Spleen (tissue), 11 donors: ENCODE measurements around the gene KRT40. TPM values are rescaled to one million over a fixed set of nuclear protein-coding genes. Genes with fewer than 3 reads are reported as not detected.

Source experiments
- DNase-seq: peaks from one replicate; pipeline ENCODE4 v3.0.0-alpha.2; 2020
- H3K27ac ChIP-seq, 8 donors: fragments of 200-600 bp; sonication (generic) in 7 of 8; 1 replicate in 4 of 8; 2 replicates in 4 of 8; pipeline versions ENCODE4 v1.5.0 to v1.8.0; 2016 to 2021; ENCODE audit warnings: inconsistent platforms in 4 of 8, mild to moderate bottlenecking in 4 of 8, moderate library complexity in 1 of 8
- H3K27me3 ChIP-seq, 7 donors: fragments of 200-600 bp; sonication (generic) in 6 of 7; replicated peaks in 1 of 7; 1 replicate in 4 of 7; 2 replicates in 3 of 7; pipeline versions ENCODE4 v1.5.0 to v1.8.0; 2016 to 2021; ENCODE audit warnings: inconsistent platforms in 3 of 7, mild to moderate bottlenecking in 1 of 7
- H3K36me3 ChIP-seq, 6 donors: fragments of 200-600 bp; sonication (generic) in 5 of 6; 1 replicate in 4 of 6; 2 replicates in 2 of 6; pipeline versions ENCODE4 v1.5.0 to v1.8.0; 2016 to 2021; ENCODE audit warnings: inconsistent platforms in 2 of 6
- H3K4me1 ChIP-seq, 6 donors: fragments of 200-600 bp; sonication (generic) in 5 of 6; 1 replicate in 3 of 6; 2 replicates in 3 of 6; pipeline versions ENCODE4 v1.5.0 to v1.8.0; 2016 to 2021; ENCODE audit warnings: inconsistent platforms in 3 of 6
- H3K4me3 ChIP-seq, 8 donors: fragments of 200-600 bp; sonication (generic) in 7 of 8; 1 replicate in 4 of 8; 2 replicates in 4 of 8; pipeline versions ENCODE4 v1.5.0 to v1.8.0; 2016 to 2021; ENCODE audit warnings: inconsistent platforms in 4 of 8, mild to moderate bottlenecking in 4 of 8, moderate library complexity in 2 of 8
- H3K9me3 ChIP-seq, 8 donors: fragments of 200-600 bp; sonication (generic) in 7 of 8; 1 replicate in 4 of 8; 2 replicates in 4 of 8; pipeline versions ENCODE4 v1.5.0 to v1.8.0; 2016 to 2021; ENCODE audit warnings: inconsistent platforms in 4 of 8
- POLR2A ChIP-seq, 3 donors: fragments of 450-650 bp; IDR thresholded peaks; one replicate each; pipeline ENCODE4 v1.5.1; 2017; ENCODE audit warnings: antibody characterized with exemption in 3 of 3, mild to moderate bottlenecking in 1 of 3
- POLR2AphosphoS5 ChIP-seq, 3 donors: sonication (generic); formaldehyde crosslinking; IDR thresholded peaks; one replicate each; pipeline ENCODE4 v1.5.1; 2017; ENCODE audit warnings: antibody characterized with exemption in 3 of 3
- WGBS, 5 donors: extraction: QIAGEN DNeasy Blood & Tissue Kit in 3 of 5; methylation state at CpG; one replicate each; pipeline versions ENCODE4 v1.1.5 to v1.1.7; 2013 to 2018; 5-methylcytosine and 5-hydroxymethylcytosine counted together
- intact Hi-C: fragments of 100-400 bp; cut with DNase I; formaldehyde crosslinking; loops from one replicate; pipeline ENCODE4 v1.15.0; 2023; ENCODE audit warnings: low total_unique reads
- polyA plus RNA-seq, 3 donors: library from polyadenylated mRNA; stranded (reverse); fragments of 200-250 nt; gene quantifications; one replicate each; pipeline ENCODE4 v1.2.1, GENCODE V29; 2013
- total RNA-seq, 7 donors: library from RNA; depleted of rRNA in 3 of 7; stranded (reverse); fragments of >200 nt in 3 of 7; fragmentation: NEBNext Ultra II Directional in 4 of 7; extraction: Animal tissue kit (Norgen Biotek cat#: 25700) in 4 of 7; gene quantifications; one replicate each; pipeline versions ENCODE4 v1.1.0 to v1.2.1, GENCODE V29; 2016 to 2021
- TF ChIP-seq, protein P1 (sequence below), 11 experiments: fragments of 200-600 bp in 7 of 11; fragments of 450-650 bp in 4 of 11; sonication (generic) in 4 of 11; IDR thresholded peaks in 8 of 11; conservative IDR thresholded peaks in 3 of 11; 1 replicate in 7 of 11; 2 replicates in 4 of 11; pipeline versions ENCODE4 v1.4.0 to v1.8.0; 2016 to 2021; ENCODE audit warnings: antibody characterized with exemption in 11 of 11, inconsistent platforms in 4 of 11, mild to moderate bottlenecking in 1 of 11
- donor health status: healthy with polysubstance abuse.
- donor health status: DM: no; HTN: no; CAD: no; lungs with moderate emphysema.
- donor health status: DM: no; HTN: no; CAD: no.
- donor health status: Bipolar disorder and iron deficiency.
- donor health status: healthy.
- donor health status: DM: no; HTN: no; CAD: no.
- donor health status: DM: yes; HTN: yes; CAD: no.

The KRT40 gene
- total and polyA plus RNA-seq, 10 donors: not detected

DNA sequence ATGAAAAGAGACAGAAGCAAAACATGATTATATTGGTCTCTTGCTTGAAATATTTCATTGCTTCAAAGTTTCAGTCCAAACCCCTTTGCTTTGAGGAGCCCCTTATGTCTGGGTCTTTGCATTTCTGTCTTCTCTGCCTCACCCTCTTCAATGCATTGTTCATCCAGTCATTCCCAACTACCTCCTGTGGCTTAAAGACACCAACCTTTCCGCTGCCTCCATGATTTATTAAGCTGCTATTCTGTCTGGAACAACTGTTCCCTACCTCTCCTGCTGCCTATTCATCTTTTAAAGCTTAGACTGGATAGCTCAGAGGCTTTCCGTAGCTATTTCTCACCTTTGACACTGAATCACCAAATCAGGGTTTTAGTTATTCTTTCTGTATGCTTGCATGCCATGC, 13.2 kb upstream of the KRT40 start:
- no peak for DNase-seq
- intact Hi-C loops: no loop called here
- no peaks in the 10 kb centered on the region for H3K36me3 ChIP-seq
- TF ChIP-seq, protein P1, sequence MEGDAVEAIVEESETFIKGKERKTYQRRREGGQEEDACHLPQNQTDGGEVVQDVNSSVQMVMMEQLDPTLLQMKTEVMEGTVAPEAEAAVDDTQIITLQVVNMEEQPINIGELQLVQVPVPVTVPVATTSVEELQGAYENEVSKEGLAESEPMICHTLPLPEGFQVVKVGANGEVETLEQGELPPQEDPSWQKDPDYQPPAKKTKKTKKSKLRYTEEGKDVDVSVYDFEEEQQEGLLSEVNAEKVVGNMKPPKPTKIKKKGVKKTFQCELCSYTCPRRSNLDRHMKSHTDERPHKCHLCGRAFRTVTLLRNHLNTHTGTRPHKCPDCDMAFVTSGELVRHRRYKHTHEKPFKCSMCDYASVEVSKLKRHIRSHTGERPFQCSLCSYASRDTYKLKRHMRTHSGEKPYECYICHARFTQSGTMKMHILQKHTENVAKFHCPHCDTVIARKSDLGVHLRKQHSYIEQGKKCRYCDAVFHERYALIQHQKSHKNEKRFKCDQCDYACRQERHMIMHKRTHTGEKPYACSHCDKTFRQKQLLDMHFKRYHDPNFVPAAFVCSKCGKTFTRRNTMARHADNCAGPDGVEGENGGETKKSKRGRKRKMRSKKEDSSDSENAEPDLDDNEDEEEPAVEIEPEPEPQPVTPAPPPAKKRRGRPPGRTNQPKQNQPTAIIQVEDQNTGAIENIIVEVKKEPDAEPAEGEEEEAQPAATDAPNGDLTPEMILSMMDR (IDR thresholded peaks at IDR 0.05 in 8 of 11, conservative IDR thresholded peaks at IDR 0.05 in 3 of 11): no peak
- TF ChIP-seq POLR2A (IDR thresholded peaks at IDR 0.05) (no peak), POLR2AphosphoS5 (IDR thresholded peaks at IDR 0.05) (no peak)
- H3K27ac ChIP-seq: no peak overlapping the region
- H3K9me3 ChIP-seq: no peaks in the 10 kb centered on the region
- H3K27me3 ChIP-seq: peaks cover 0 to 37% (median 0%) of the 10 kb centered on the region in 7 donors
- 56 to 88% (median 76%) methylated on average over 2 of the region's 2 CpGs for WGBS, 5 donors
- H3K4me1 ChIP-seq: no peaks in the 10 kb centered on the region
- H3K4me3 ChIP-seq: no peak overlapping the region

DNA sequence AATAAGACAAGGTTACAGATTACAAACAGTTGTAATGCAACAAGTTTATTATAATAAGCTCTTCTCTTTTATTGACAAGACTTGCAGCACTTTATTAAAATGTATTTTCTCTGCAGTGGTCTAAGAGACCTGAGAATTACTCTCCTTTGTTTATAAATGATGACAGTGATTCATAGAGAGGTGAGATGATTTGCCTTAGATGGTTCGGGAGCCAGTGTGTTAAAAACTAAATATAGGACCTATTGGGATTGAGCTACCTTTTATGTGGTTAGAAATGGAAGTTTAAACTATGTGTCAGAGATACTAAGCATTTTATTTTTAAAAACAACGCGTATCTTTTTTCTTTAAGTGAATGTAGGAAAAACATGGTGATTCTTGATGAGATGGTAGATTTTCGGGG, 12.7 kb upstream of the KRT40 start:
- Histone ChIP-seq H3K27ac (no peak overlapping the region), H3K9me3 (no peaks in the 10 kb centered on the region), H3K27me3 (peaks cover 0 to 41% (median 0%) of the 10 kb centered on the region in 7 donors), H3K4me3 (no peak overlapping the region), H3K4me1 (no peaks in the 10 kb centered on the region), H3K36me3 (no peaks in the 10 kb centered on the region)
- 76 to 86% (median 85%) methylated on average over 4 of the region's 4 CpGs for WGBS, 5 donors
- TF ChIP-seq, protein P1 (IDR thresholded peaks at IDR 0.05 in 8 of 11, conservative IDR thresholded peaks at IDR 0.05 in 3 of 11): no peak
- no peak for TF ChIP-seq POLR2AphosphoS5 (IDR thresholded peaks at IDR 0.05)
- no peak for TF ChIP-seq POLR2A (IDR thresholded peaks at IDR 0.05)
- intact Hi-C loops: no loop called here
- no peak for DNase-seq

DNA sequence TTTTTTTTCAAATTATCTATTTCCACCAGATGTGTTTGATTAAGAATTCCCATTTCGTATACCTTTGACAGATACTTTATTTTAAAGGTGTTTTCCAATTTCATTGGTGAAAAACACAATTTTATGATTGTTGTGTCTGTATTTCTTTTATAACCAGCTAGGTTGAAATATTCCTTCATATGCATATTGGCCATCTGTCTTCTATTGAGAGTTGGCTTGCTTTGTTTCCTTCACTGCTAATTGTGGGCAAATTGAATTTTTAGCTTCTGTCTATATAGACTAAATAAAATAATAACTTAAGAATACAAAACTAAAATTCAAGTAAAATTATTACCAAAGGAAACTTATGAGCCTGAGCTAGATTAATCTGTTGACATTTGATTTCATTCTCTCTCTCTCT, 11.0 kb upstream of the KRT40 start:
- no peak for DNase-seq
- WGBS, 5 donors: 53 to 79% (median 70%) methylated on average over 1 of the region's 1 CpG
- H3K4me3 ChIP-seq: no peak overlapping the region
- no peaks in the 10 kb centered on the region for H3K36me3 ChIP-seq
- intact Hi-C loops: no loop called here
- H3K27ac ChIP-seq: no peak overlapping the region
- no peak for TF ChIP-seq POLR2A (IDR thresholded peaks at IDR 0.05)
- TF ChIP-seq POLR2AphosphoS5 (IDR thresholded peaks at IDR 0.05): no peak
- TF ChIP-seq, protein P1 (IDR thresholded peaks at IDR 0.05 in 8 of 11, conservative IDR thresholded peaks at IDR 0.05 in 3 of 11): no peak
- H3K4me1 ChIP-seq: no peaks in the 10 kb centered on the region
- peaks cover 0 to 3% (median 0%) of the 10 kb centered on the region in 8 donors for H3K9me3 ChIP-seq
- H3K27me3 ChIP-seq: peaks cover 0 to 51% (median 0%) of the 10 kb centered on the region in 7 donors

DNA sequence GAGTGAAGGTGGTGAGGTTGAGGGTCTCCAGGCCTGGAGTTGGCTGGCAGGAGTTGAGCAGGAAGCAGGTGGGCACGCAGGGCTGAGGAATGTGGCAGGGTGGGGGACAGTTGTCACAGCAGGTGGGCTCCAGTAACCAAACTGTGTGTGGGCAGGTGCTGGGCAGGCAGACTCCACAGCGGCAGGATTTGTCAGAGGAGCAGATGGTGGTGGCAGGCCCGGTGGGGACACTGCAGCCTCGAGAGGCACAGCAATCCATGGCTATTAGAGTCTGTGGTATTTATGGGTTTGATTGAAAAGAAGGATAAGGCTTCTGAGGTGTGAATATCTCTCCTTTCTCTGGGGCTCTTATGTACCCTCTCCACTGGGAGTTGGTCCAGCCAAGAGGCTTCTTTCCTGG, 9.7 kb upstream of the KRT40 start, which contains the start of gene KRTAP3-3:
Gene KRTAP3-3 (minus strand): TSS at position 326 of the 400 bp plus-strand sequence. CDS start 67 bp downstream, at position 259.
- WGBS, 5 donors: 33 to 58% (median 42%) methylated on average over 4 of the region's 4 CpGs
- Histone ChIP-seq H3K9me3 (peaks cover 0 to 3% (median 0%) of the 10 kb centered on the region in 8 donors), H3K36me3 (no peaks in the 10 kb centered on the region), H3K27me3 (peaks cover 0 to 45% (median 0%) of the 10 kb centered on the region in 7 donors), H3K4me1 (no peaks in the 10 kb centered on the region), H3K4me3 (no peak within 1 kb of the TSS), H3K27ac (no peak within 1 kb of the TSS)
- intact Hi-C loops: no loop called here
- DNase-seq: no peak
- TF ChIP-seq, protein P1 (IDR thresholded peaks at IDR 0.05 in 8 of 11, conservative IDR thresholded peaks at IDR 0.05 in 3 of 11): no peak
- TF ChIP-seq POLR2A (IDR thresholded peaks at IDR 0.05) (no peak), POLR2AphosphoS5 (IDR thresholded peaks at IDR 0.05) (no peak)
